K562 (cell line): ENCODE measurements around the gene TLNRD1. TPM values are rescaled to one million over a fixed set of nuclear protein-coding genes. Genes with fewer than 3 reads are reported as not detected.

Source experiments
- ARID2 ChIP-seq: fragments of 450-650 bp; IDR thresholded peaks from 2 replicates; pipeline ENCODE4 v1.6.1; 2017; ENCODE audit warnings: antibody characterized with exemption, mild to moderate bottlenecking
- BCOR ChIP-seq: fragments of 450-650 bp; IDR thresholded peaks from 2 replicates; pipeline ENCODE4 v1.6.1; 2016
- JUND ChIP-seq, 2 experiments: IDR thresholded peaks; 2 replicates in 1 of 2; 3 replicates in 1 of 2; pipeline ENCODE4 v1.6.1; 2011; ENCODE audit warnings: borderline replicate concordance in 2 of 2, low read depth in 2 of 2, low read length in 2 of 2, improper control_type of control experiment in 1 of 2, missing biosample characterization in 1 of 2, missing genetic modification characterization in 1 of 2, missing genetic modification reagents in 1 of 2
- KLF10 ChIP-seq: fragments of 250-450 bp; sonication (Bioruptor Pico); IDR thresholded peaks from 2 replicates; pipeline ENCODE4 v1.6.1; 2021; ENCODE audit warnings: matching md5 sums
- L3MBTL2 ChIP-seq: fragments of 450-650 bp; IDR thresholded peaks from 2 replicates; pipeline ENCODE4 v1.6.1; 2016; ENCODE audit warnings: mild to moderate bottlenecking, moderate library complexity
- NFRKB ChIP-seq: fragments of 450-650 bp; IDR thresholded peaks from 2 replicates; pipeline ENCODE4 v1.6.1; 2016; ENCODE audit warnings: low read depth
- RFX1 ChIP-seq: fragments of 450-650 bp; IDR thresholded peaks from 2 replicates; pipeline ENCODE4 v1.6.1; 2016; ENCODE audit warnings: mild to moderate bottlenecking, moderate library complexity
- SMC3 ChIP-seq: conservative IDR thresholded peaks from 2 replicates; pipeline ENCODE4 v1.6.1; 2011; ENCODE audit warnings: low read depth, low read length, improper control_type of control experiment; ENCODE audit not compliant: insufficient read depth
- SP1 ChIP-seq: sonication (generic); formaldehyde crosslinking; IDR thresholded peaks from 2 replicates; pipeline ENCODE4 v1.8.1; 2022; ENCODE audit warnings: mild to moderate bottlenecking, missing genetic modification reagents
- TEAD2 ChIP-seq: fragments of 450-650 bp; IDR thresholded peaks from 2 replicates; pipeline ENCODE4 v1.6.1; 2016; ENCODE audit warnings: missing genetic modification characterization, control low read depth, missing compliant biosample characterization
- ZNF75A ChIP-seq: fragments of 450-650 bp; formaldehyde crosslinking; IDR thresholded peaks from 2 replicates; pipeline ENCODE4 v1.4.0; 2020; ENCODE audit warnings: mild to moderate bottlenecking
- ZNF79 ChIP-seq: fragments of 250-450 bp; sonication (Bioruptor Pico); IDR thresholded peaks from 2 replicates; pipeline ENCODE4 v1.4.0; 2020; ENCODE audit warnings: low read depth, mild to moderate bottlenecking, moderate library complexity
- polyA plus RNA-seq, 8 experiments: library from polyadenylated mRNA; depleted of rRNA in 4 of 8; stranded (reverse) in 5 of 8; unstranded in 3 of 8; fragments of >200 nt; fragmentation: Nextera tagmentation in 2 of 8; fragmentation: Illumina TruSeq in 1 of 8; extraction: Ambion mirVana in 2 of 8; extraction: Trizol in 1 of 8; gene quantifications; 2 replicates each; pipeline versions ENCODE4 v1.2.1 to v1.2.3, GENCODE V29; 2011 to 2014; ENCODE audit warnings: inconsistent platforms in 1 of 8, missing spikeins in 1 of 8
- total RNA-seq, 7 experiments: library from RNA; depleted of rRNA in 6 of 7; stranded (reverse); fragments of >200 nt in 6 of 7; fragmentation: Illumina TruSeq in 2 of 7; extraction: Trizol in 2 of 7; gene quantifications; 2 replicates each; pipeline versions ENCODE4 v1.2.1 to v1.2.3, GENCODE V29; 2011 to 2021; ENCODE audit warnings: low replicate concordance in 1 of 7
- TF ChIP-seq, protein P1 (sequence below): fragments of 450-650 bp; formaldehyde crosslinking; IDR thresholded peaks from 2 replicates; pipeline ENCODE4 v1.4.0; 2020; ENCODE audit warnings: mild to moderate bottlenecking, moderate library complexity

Gene TLNRD1
- total and polyA plus RNA-seq, 9 of the 15 experiments (the other 6 are each of a cell fraction or from before 2014, with no cell fraction given), result 1.1 to 33.1 (median 5.7) TPM

- TF ChIP-seq SP1 (no peak), ARID2 (peak; percentile 31; the same call in 1 of the 2 replicates), ZNF79 (CRISPR knock-in tag) (no peak), JUND (IDR thresholded peaks at IDR 0.05; ENCODE audit: borderline replicate concordance, low read depth, low read length) (0 out of 2 replicates have a peak, but pooled peaks have one; percentile 11), JUND (tag; IDR thresholded peaks at IDR 0.05; ENCODE audit: borderline replicate concordance, low read depth, low read length) (no peak), BCOR (no peak), ZNF75A (CRISPR knock-in tag) (no peak), SMC3 (peak; percentile 67), L3MBTL2 (peak; percentile 67), TEAD2 (tag) (no peak), RFX1 (no peak), KLF10 (CRISPR knock-in tag) (no peak), NFRKB (no peak)
- TF ChIP-seq, protein P1, sequence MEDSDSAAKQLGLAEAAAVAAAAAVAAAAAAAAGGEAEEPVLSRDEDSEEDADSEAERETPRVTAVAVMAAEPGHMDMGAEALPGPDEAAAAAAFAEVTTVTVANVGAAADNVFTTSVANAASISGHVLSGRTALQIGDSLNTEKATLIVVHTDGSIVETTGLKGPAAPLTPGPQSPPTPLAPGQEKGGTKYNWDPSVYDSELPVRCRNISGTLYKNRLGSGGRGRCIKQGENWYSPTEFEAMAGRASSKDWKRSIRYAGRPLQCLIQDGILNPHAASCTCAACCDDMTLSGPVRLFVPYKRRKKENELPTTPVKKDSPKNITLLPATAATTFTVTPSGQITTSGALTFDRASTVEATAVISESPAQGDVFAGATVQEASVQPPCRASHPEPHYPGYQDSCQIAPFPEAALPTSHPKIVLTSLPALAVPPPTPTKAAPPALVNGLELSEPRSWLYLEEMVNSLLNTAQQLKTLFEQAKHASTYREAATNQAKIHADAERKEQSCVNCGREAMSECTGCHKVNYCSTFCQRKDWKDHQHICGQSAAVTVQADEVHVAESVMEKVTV (CRISPR knock-in tag), result peak; percentile 87
Measured at GRCh38 chr15:80970018-80970657, 30.6 kb upstream of the TLNRD1 start (continued).
